Activated B cell treated with CpG ODN at 0.5 μM for 24 hours (primary cell): ENCODE measurements around the gene TGFBRAP1. TPM values are rescaled to one million over a fixed set of nuclear protein-coding genes. Genes with fewer than 3 reads are reported as not detected.

Source experiments
- ATAC-seq: fragments of 200-7000 bp; cut with Tn5 transposase; one replicate; pipeline ENCODE4 v1.10.0; 2021; ENCODE audit warnings: low read depth, mild to moderate bottlenecking, moderate library complexity
- CTCF ChIA-PET: fragments of 350-600 bp; sonication (Branson Sonifier 250); formaldehyde crosslinking; loops from one replicate; lab custom pipeline; 2021; ENCODE audit warnings: antibody characterized with exemption; lab: Charles Lee
- POLR2A ChIA-PET: fragments of 350-600 bp; sonication (Branson Sonifier 250); formaldehyde crosslinking; loops from one replicate; lab custom pipeline; 2021; ENCODE audit warnings: antibody characterized with exemption; lab: Charles Lee
- DNase-seq: peaks from one replicate; pipeline ENCODE4 v3.0.0; 2022
- H3K27ac Mint-ChIP-seq: one replicate; pipeline ENCODE4 v1.8.0; 2020; ENCODE audit warnings: mixed read lengths
- H3K27me3 Mint-ChIP-seq: one replicate; pipeline ENCODE4 v1.8.0; 2021; ENCODE audit warnings: mixed read lengths
- H3K36me3 Mint-ChIP-seq: one replicate; pipeline ENCODE4 v1.8.0; 2021; ENCODE audit warnings: low read depth, mixed read lengths
- H3K4me1 Mint-ChIP-seq: one replicate; pipeline ENCODE4 v1.8.0; 2021; ENCODE audit warnings: mixed read lengths
- H3K4me3 Mint-ChIP-seq: one replicate; pipeline ENCODE4 v1.8.0; 2020; ENCODE audit warnings: mild to moderate bottlenecking, mixed read lengths
- H3K9me3 Mint-ChIP-seq: one replicate; pipeline ENCODE4 v1.8.0; 2020; ENCODE audit warnings: mixed read lengths
- intact Hi-C: fragments of 100-400 bp; cut with micrococcal nuclease; formaldehyde crosslinking; loops from one replicate; pipeline ENCODE4 v1.15.1; 2024
- total RNA-seq: library from RNA; stranded (reverse); gene quantifications from 2 replicates; pipeline ENCODE4 v1.2.3, GENCODE V29; 2022
- TF ChIP-seq, protein P1 (sequence below): fragments of 200-600 bp; IDR thresholded peaks from one replicate; pipeline ENCODE4 v1.8.0; 2022; ENCODE audit warnings: antibody characterized with exemption, mild to moderate bottlenecking

Gene TGFBRAP1
- total RNA-seq, 1 donor from 2014 or later: 25.2 TPM

DNA sequence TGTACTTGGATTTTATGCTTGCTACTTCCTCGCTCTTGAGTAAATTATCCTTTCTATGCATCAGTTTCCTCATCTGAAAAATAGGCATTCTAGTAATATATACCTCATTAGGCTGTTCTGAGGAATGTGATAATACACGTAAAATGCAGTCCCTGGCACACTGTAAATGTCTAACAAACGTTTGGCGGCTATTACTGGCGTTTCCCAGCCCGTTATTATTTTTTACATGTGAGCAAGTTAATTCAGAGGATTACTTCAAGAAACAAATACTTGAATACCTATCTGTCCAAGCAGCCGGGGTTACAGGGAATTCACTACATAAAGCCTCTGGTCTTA is 7.2 kb upstream of the TGFBRAP1 start:
- Mint-ChIP-seq H3K4me1 (peaks cover 32% of the 10 kb centered on the region), H3K9me3 (no peaks in the 10 kb centered on the region), H3K36me3 (peaks cover 49% of the 10 kb centered on the region), H3K27me3 (no peaks in the 10 kb centered on the region), H3K4me3 (peak overlapping the region; percentile 100), H3K27ac (peak overlapping the region; percentile 100)
- CTCF ChIA-PET: no interaction called here
- TF ChIP-seq, protein P1, sequence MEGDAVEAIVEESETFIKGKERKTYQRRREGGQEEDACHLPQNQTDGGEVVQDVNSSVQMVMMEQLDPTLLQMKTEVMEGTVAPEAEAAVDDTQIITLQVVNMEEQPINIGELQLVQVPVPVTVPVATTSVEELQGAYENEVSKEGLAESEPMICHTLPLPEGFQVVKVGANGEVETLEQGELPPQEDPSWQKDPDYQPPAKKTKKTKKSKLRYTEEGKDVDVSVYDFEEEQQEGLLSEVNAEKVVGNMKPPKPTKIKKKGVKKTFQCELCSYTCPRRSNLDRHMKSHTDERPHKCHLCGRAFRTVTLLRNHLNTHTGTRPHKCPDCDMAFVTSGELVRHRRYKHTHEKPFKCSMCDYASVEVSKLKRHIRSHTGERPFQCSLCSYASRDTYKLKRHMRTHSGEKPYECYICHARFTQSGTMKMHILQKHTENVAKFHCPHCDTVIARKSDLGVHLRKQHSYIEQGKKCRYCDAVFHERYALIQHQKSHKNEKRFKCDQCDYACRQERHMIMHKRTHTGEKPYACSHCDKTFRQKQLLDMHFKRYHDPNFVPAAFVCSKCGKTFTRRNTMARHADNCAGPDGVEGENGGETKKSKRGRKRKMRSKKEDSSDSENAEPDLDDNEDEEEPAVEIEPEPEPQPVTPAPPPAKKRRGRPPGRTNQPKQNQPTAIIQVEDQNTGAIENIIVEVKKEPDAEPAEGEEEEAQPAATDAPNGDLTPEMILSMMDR: no peak
- POLR2A ChIA-PET: interaction anchor here (1.8 kb wide), 1 partner anchor 8 kb away, joined by 12 read pairs; no protein-coding TSS in a partner anchor
- DNase-seq (no peak), ATAC-seq (no peak)
- intact Hi-C loops: loop anchor here (1.0 to 10.0 kb wide), 6 partner anchors 7 to 856 kb away; partner anchors contain the start of genes MRPS9, NCK2, TGFBRAP1 and UXS1

- H3K9me3 Mint-ChIP-seq: no peaks in the 10 kb centered on the region
- ATAC-seq: no peak
- TF ChIP-seq, protein P1: no peak
- intact Hi-C loops: loop anchor here (5.0 to 10.0 kb wide), 5 partner anchors 298 to 857 kb away; partner anchors contain the start of genes MRPS9, NCK2 and UXS1
- POLR2A ChIA-PET: no interaction called here
- H3K27me3 Mint-ChIP-seq: no peaks in the 10 kb centered on the region
- no peak overlapping the region for H3K27ac Mint-ChIP-seq
- H3K4me3 Mint-ChIP-seq: no peak overlapping the region
- CTCF ChIA-PET: interaction anchor here (0.9 kb wide), 1 partner anchor 9 kb away, joined by 3 read pairs; no protein-coding TSS in a partner anchor
- peaks cover 36% of the 10 kb centered on the region for H3K36me3 Mint-ChIP-seq
- peaks cover 37% of the 10 kb centered on the region for H3K4me1 Mint-ChIP-seq
- DNase-seq: no peak
These were observed 5.9 kb upstream of the TGFBRAP1 start for GRCh38 chr2:105335469-105335868.

GRCh38 chr2:105334211-105334610 is 4.7 kb upstream of the TGFBRAP1 start:
- TF ChIP-seq, protein P1: no peak
- no peak overlapping the region for H3K4me3 Mint-ChIP-seq
- ChIA-PET POLR2A (no interaction called here), CTCF (no interaction called here)
- H3K9me3 Mint-ChIP-seq: no peaks in the 10 kb centered on the region
- no peak for DNase-seq
- H3K27ac Mint-ChIP-seq: no peak overlapping the region
- ATAC-seq: no peak
- H3K4me1 Mint-ChIP-seq: peaks cover 40% of the 10 kb centered on the region
- intact Hi-C loops: loop anchor here (10.0 kb wide), 1 partner anchor 461 kb away; no protein-coding TSS in a partner anchor
- no peaks in the 10 kb centered on the region for H3K27me3 Mint-ChIP-seq
- H3K36me3 Mint-ChIP-seq: peaks cover 28% of the 10 kb centered on the region

DNA sequence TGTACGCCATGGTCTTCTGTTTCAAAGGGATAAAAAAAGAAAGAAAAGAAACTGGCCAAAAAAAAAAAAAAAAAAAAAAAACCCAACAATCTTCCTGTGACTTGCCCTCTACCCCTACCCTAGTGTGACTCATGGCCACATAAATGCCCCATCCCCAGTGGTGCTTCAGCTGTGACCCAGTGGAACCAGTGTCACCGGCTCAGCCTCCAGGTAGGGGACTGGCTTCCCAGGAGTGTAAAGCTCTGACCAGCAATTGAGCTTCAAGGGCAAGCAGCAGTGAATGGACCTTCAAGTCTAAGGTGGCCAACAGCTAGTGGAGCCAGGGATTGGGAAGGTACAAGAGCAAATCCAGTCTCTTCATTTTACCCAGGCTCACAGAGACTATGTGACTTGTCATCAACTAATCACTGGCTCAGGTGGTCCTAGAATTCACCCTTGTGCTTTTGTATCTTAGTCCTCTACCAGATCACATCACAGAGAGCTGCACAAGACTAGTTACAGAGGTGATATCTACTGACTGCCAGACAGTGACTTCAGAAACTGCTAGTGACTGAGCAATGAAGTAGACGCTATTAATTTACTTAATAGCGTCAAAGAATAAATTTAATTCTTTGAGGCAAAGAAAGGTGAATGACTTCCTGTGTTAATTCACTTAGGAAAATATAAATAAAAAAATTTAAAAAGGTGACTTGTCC is 1.3 kb upstream of the TGFBRAP1 start:
- Mint-ChIP-seq H3K27ac (peak overlapping the region; percentile 92), H3K9me3 (no peaks in the 10 kb centered on the region), H3K36me3 (peaks cover 14% of the 10 kb centered on the region), H3K4me1 (peaks cover 33% of the 10 kb centered on the region), H3K4me3 (peak overlapping the region; percentile 89), H3K27me3 (no peaks in the 10 kb centered on the region)
- TF ChIP-seq, protein P1: no peak
- ATAC-seq (no peak), DNase-seq (no peak)
- ChIA-PET POLR2A (no interaction called here), CTCF (interaction anchor here (1.0 to 2.5 kb wide), 2 partner anchors 8 to 10 kb away, joined by 3 to 9 read pairs; no protein-coding TSS in a partner anchor)
- intact Hi-C loops: loop anchor here (10.0 kb wide), 1 partner anchor 464 kb away; no protein-coding TSS in a partner anchor

DNA sequence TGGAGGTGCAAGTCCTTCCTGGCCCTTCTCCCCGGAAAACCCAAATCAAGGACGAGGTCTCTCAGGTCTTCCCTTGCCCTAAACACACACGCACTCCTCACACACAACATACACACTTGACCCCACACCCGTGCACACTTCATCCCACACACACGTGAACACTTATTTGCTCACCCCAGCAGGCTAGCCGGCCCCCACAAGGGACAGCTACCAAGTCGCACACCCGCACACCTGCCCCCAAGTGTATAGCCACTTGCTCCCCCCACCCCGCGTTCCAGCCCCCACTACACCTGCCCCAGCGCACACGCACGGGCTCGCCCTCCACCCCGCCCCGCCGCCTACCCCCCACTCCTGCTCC is 359 bp downstream of the TGFBRAP1 start:
- intact Hi-C loops: loop anchor here (1.0 kb wide), 1 partner anchor 8 kb away; the partner anchor contains the start of gene C2orf49
- TF ChIP-seq, protein P1: no peak
- peak overlapping the region; percentile 94 for H3K4me3 Mint-ChIP-seq
- DNase-seq (no peak), ATAC-seq (peak; percentile 20)
- H3K27ac Mint-ChIP-seq: peak overlapping the region; percentile 92
- H3K9me3 Mint-ChIP-seq: no peaks in the 10 kb centered on the region
- CTCF ChIA-PET: interaction anchor here (2.5 kb wide), 1 partner anchor 10 kb away, joined by 9 read pairs; no protein-coding TSS in a partner anchor
- POLR2A ChIA-PET: interaction anchor here (0.6 to 1.8 kb wide), 6 partner anchors 8 to 291 kb away, joined by 3 to 12 read pairs (median 4); partner anchors contain the start of genes C2orf49 and MRPS9
- no peaks in the 10 kb centered on the region for H3K27me3 Mint-ChIP-seq
- H3K36me3 Mint-ChIP-seq: peaks cover 13% of the 10 kb centered on the region
- H3K4me1 Mint-ChIP-seq: peaks cover 40% of the 10 kb centered on the region
